Measurements from ENCODE around the gene LRRC2. TPM values are rescaled to one million over a fixed set of nuclear protein-coding genes. Genes with fewer than 3 reads are reported as not detected.
"Not testable (repeated sequence)": the region's sequence is repeated elsewhere in the genome, so short reads cannot be mapped to it uniquely, and the experiment has no call there.

Gene LRRC2
- total RNA-seq, 2 donors from 2014 or later, result 0.44 to 2.0 TPM

- Histone ChIP-seq H3K36me3 (no peaks in the 10 kb centered on the region), H3K27ac (no peak overlapping the region), H3K4me1 (no peaks in the 10 kb centered on the region), H3K9me3 (no peaks in the 10 kb centered on the region), H3K4me3 (no peak overlapping the region), H3K9ac (ENCODE audit: low read depth in 2 of 2, low read length in 2 of 2) (no peak overlapping the region), H3K27me3 (no peaks in the 10 kb centered on the region)
- TF ChIP-seq CTCF (IDR thresholded peaks at IDR 0.05), result no peak
- intact Hi-C loops (cut with DNase I), result no loop called here
- no peak for DNase-seq
Observed at GRCh38 chr3:46549989-46550388, 16.1 kb downstream of the LRRC2 start.

GRCh38 chr3:46549408-46549904, 16.6 kb downstream of the LRRC2 start:
- peak; percentile 6 for DNase-seq
- Histone ChIP-seq H3K4me3 (no peak overlapping the region), H3K9ac (ENCODE audit: low read depth in 2 of 2, low read length in 2 of 2) (no peak overlapping the region), H3K36me3 (no peaks in the 10 kb centered on the region), H3K4me1 (no peaks in the 10 kb centered on the region), H3K9me3 (no peaks in the 10 kb centered on the region), H3K27me3 (no peaks in the 10 kb centered on the region), H3K27ac (no peak overlapping the region)
- intact Hi-C loops (cut with DNase I), result no loop called here
- TF ChIP-seq CTCF (IDR thresholded peaks at IDR 0.05), result no peak

DNA sequence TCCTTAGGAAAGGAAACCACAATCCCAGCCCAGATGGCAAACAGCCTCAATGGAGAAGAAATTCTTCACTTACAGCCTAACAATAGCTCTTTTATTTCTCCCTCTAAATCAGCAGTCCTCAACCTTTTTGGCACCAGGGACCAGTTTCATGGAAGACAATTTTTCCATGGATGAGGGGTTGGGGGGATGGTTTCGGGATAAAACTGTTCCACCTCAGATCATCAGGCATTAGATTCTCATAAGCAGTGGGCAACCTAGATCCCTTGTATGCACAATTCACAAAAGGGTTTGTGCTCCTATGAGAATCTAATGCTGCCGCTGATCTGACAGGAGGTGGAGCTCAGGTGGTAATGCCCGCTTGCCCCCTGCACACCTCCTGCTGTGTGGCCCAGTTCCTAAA, 17.5 kb downstream of the LRRC2 start:
- intact Hi-C loops (cut with DNase I); H3K27ac ChIP-seq; H3K9me3 ChIP-seq; H3K4me3 ChIP-seq; H3K27me3 ChIP-seq; H3K4me1 ChIP-seq; H3K9ac ChIP-seq (ENCODE audit: low read depth in 2 of 2, low read length in 2 of 2); H3K36me3 ChIP-seq: not testable (repeated sequence)
- peak; percentile 4 for DNase-seq

- H3K9ac ChIP-seq (ENCODE audit: low read depth in 2 of 2, low read length in 2 of 2), result no peak overlapping the region
- intact Hi-C loops (cut with DNase I), result no loop called here
- H3K36me3 ChIP-seq, result no peaks in the 10 kb centered on the region
- no peak overlapping the region for H3K27ac ChIP-seq
- H3K4me3 ChIP-seq, result no peak overlapping the region
- H3K9me3 ChIP-seq, result no peaks in the 10 kb centered on the region
- no peaks in the 10 kb centered on the region for H3K4me1 ChIP-seq
- TF ChIP-seq CTCF (IDR thresholded peaks at IDR 0.05), result no peak
- H3K27me3 ChIP-seq, result no peaks in the 10 kb centered on the region
- DNase-seq, result no peak
Observed at GRCh38 chr3:46546896-46547440, 19.1 kb downstream of the LRRC2 start.

GRCh38 chr3:46545818-46546630, 20.1 kb downstream of the LRRC2 start:
- no peak overlapping the region for H3K4me3 ChIP-seq
- no peak overlapping the region for H3K27ac ChIP-seq
- no peaks in the 10 kb centered on the region for H3K9me3 ChIP-seq
- H3K36me3 ChIP-seq, result no peaks in the 10 kb centered on the region
- H3K9ac ChIP-seq (ENCODE audit: low read depth in 2 of 2, low read length in 2 of 2), result no peak overlapping the region
- no peaks in the 10 kb centered on the region for H3K27me3 ChIP-seq
- intact Hi-C loops (cut with DNase I), result no loop called here
- no peak for TF ChIP-seq CTCF (IDR thresholded peaks at IDR 0.05)
- no peaks in the 10 kb centered on the region for H3K4me1 ChIP-seq
- no peak for DNase-seq
